Endothelial cell of umbilical vein (primary cell): Measurements from ENCODE around the gene MYO9B.

Experiments
- CTCF ChIP-seq, 2 donors: IDR thresholded peaks; 1 replicate in 1 of 2; 2 replicates in 1 of 2; pipeline ENCODE4 v1.5.1; 2011; ENCODE audit warnings: low read length in 2 of 2, mild to moderate bottlenecking in 2 of 2, moderate library complexity in 2 of 2, control low read depth in 1 of 2, inconsistent platforms in 1 of 2, low read depth in 1 of 2; ENCODE audit not compliant: insufficient read depth in 1 of 2; ENCODE audit errors: extremely low read depth in 1 of 2
- EZH2 ChIP-seq: IDR thresholded peaks from 2 replicates; pipeline ENCODE4 v1.6.1; 2012; ENCODE audit warnings: borderline replicate concordance, low read depth, mild to moderate bottlenecking, moderate library complexity, low read length, inconsistent platforms; ENCODE audit not compliant: severe bottlenecking
- FOS ChIP-seq: IDR thresholded peaks from 2 replicates; pipeline ENCODE4 v1.6.1; 2011; ENCODE audit warnings: mild to moderate bottlenecking, low read length, moderate library complexity, borderline replicate concordance; ENCODE audit not compliant: insufficient read depth
- GATA2 ChIP-seq: IDR thresholded peaks from 2 replicates; pipeline ENCODE4 v1.7.0; 2011; ENCODE audit warnings: low read depth, mild to moderate bottlenecking, moderate library complexity, mixed read lengths, low read length; ENCODE audit not compliant: insufficient read length, insufficient read depth
- JUN ChIP-seq: IDR thresholded peaks from 2 replicates; pipeline ENCODE4 v1.6.1; 2011; ENCODE audit warnings: borderline replicate concordance, low read depth; ENCODE audit not compliant: insufficient read length, insufficient read depth
- MAX ChIP-seq: IDR thresholded peaks from 2 replicates; pipeline ENCODE4 v1.6.1; 2011; ENCODE audit not compliant: insufficient read depth, insufficient read length
- MYC ChIP-seq: IDR thresholded peaks from one replicate; pipeline ENCODE4 v1.6.1; 2011; ENCODE audit warnings: mild to moderate bottlenecking, low read depth, low read length
- POLR2A ChIP-seq: IDR thresholded peaks from 2 replicates; pipeline ENCODE4 v1.6.1; 2012; ENCODE audit warnings: low read depth, mild to moderate bottlenecking, control low read depth, low read length
- POLR2AphosphoS5 ChIP-seq: IDR thresholded peaks from 2 replicates; pipeline ENCODE4 v1.6.1; 2012; ENCODE audit warnings: low read depth, mild to moderate bottlenecking, control low read depth, low read length, moderate library complexity; ENCODE audit not compliant: insufficient read depth

GRCh38 chr19:17242431-17243208 lies 167.0 kb downstream of the MYO9B start:
- TF ChIP-seq MAX (no peak), CTCF (IDR thresholded peaks at IDR 0.05; ENCODE audit: extremely low read depth in 1 of 2, insufficient read depth in 1 of 2, low read depth in 1 of 2, low read length in 2 of 2) (no peak), MYC (no peak), POLR2A (no peak), EZH2 (no peak), JUN (no peak), POLR2AphosphoS5 (no peak), FOS (no peak), GATA2 (no peak)
